Measurements from ENCODE around the gene SERPINH1.

Gene SERPINH1

GRCh38 chr11:75534259-75535069 is 27.6 kb upstream of the SERPINH1 start:
- FAIRE-seq (no peak), DNase-seq (ENCODE audit: insufficient read length) (no peak)
- TF ChIP-seq POLR2AphosphoS5 (IDR thresholded peaks at IDR 0.05; ENCODE audit: low read depth, low read length), result no peak
- no peak for TF ChIP-seq TAF1 (IDR thresholded peaks at IDR 0.05; ENCODE audit: borderline replicate concordance, low read depth, low read length)
- TF ChIP-seq POLR2A (IDR thresholded peaks at IDR 0.05; ENCODE audit: low read depth, low read length), result no peak

GRCh38 chr11:75535071-75535470 is 27.0 kb upstream of the SERPINH1 start:
- no peak for FAIRE-seq
- no peak for DNase-seq (ENCODE audit: insufficient read length)
- no peak for TF ChIP-seq POLR2AphosphoS5 (IDR thresholded peaks at IDR 0.05; ENCODE audit: low read depth, low read length)
- no peak for TF ChIP-seq POLR2A (IDR thresholded peaks at IDR 0.05; ENCODE audit: low read depth, low read length)
- TF ChIP-seq TAF1 (IDR thresholded peaks at IDR 0.05; ENCODE audit: borderline replicate concordance, low read depth, low read length), result no peak

DNA sequence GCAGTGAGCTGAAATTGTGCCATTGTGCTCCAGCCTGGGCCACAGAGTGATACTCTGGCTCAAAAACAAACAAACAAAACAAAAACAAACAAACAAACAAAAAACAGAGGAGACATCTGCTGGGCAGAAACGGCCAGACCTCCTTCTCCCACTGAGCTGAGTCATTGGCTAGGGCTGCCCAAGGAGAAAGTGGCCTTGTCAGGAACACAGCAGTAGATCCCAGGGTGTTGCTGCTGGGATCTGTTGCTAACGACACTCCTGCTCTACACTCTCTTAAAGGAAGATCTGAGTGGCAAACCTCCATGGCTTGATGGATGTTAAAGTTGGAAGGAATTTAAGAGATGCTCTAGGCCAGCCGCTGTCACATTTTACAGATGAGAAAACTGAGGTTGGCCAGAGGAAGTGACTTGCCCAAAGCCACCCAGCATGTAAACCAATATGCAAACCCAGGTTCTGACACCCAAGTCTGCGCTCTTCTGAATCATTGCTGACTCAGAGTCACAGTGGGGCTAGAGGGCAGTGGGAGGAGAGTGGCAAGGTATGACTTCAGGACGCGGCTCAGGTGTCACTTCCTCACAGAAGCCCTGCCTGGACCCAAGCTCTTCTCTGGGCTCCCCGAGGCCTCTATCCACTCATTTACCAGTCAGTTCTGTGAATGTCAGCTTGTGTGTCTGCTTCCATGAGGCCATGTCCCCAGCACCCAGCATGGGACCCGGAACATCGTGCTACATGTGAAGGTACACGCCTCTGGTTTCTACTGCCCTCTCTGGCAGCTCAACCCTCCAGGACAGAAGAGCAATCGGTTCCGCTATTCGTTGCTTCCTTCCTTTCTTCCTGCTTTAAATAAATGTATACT is 25.0 kb upstream of the SERPINH1 start:
- TF ChIP-seq POLR2AphosphoS5 (IDR thresholded peaks at IDR 0.05; ENCODE audit: low read depth, low read length) (no peak), POLR2A (IDR thresholded peaks at IDR 0.05; ENCODE audit: low read depth, low read length) (peak; percentile 37; the same call in 1 of the 2 replicates)
- FAIRE-seq (peak; percentile 90), DNase-seq (ENCODE audit: insufficient read length) (peak; percentile 69)

DNA sequence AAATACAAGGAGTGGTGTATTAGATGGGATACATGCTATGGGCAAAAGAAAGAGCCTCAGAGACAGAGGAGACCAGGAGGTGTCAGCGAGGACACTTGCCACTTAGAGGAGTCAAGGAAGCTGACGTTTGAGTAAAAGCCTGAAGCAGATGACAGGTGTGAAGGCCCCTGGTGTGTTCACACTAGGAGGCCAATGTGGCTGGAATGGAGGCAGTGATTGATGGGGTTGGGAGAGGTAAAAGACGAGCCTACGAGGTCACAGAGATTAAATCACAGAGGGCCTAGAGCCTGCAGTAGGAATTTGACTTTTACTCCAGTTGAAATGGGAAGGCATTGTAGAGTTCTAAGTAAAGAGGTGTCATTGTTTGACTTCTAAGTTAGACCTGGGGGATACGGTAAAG is 24.3 kb upstream of the SERPINH1 start:
- no peak for FAIRE-seq

GRCh38 chr11:75538150-75538942 is 23.7 kb upstream of the SERPINH1 start:
- FAIRE-seq (no peak), DNase-seq (ENCODE audit: insufficient read length) (no peak)
- TF ChIP-seq TAF1 (IDR thresholded peaks at IDR 0.05; ENCODE audit: borderline replicate concordance, low read depth, low read length), result no peak
- TF ChIP-seq POLR2A (IDR thresholded peaks at IDR 0.05; ENCODE audit: low read depth, low read length), result no peak
- no peak for TF ChIP-seq POLR2AphosphoS5 (IDR thresholded peaks at IDR 0.05; ENCODE audit: low read depth, low read length)

More for the DNA sequence above, 24.3 kb upstream of the SERPINH1 start:
- no peak for TF ChIP-seq TAF1 (IDR thresholded peaks at IDR 0.05; ENCODE audit: borderline replicate concordance, low read depth, low read length)
- TF ChIP-seq POLR2A (IDR thresholded peaks at IDR 0.05; ENCODE audit: low read depth, low read length), result no peak
- TF ChIP-seq POLR2AphosphoS5 (IDR thresholded peaks at IDR 0.05; ENCODE audit: low read depth, low read length), result no peak
- no peak for DNase-seq (ENCODE audit: insufficient read length)

DNA sequence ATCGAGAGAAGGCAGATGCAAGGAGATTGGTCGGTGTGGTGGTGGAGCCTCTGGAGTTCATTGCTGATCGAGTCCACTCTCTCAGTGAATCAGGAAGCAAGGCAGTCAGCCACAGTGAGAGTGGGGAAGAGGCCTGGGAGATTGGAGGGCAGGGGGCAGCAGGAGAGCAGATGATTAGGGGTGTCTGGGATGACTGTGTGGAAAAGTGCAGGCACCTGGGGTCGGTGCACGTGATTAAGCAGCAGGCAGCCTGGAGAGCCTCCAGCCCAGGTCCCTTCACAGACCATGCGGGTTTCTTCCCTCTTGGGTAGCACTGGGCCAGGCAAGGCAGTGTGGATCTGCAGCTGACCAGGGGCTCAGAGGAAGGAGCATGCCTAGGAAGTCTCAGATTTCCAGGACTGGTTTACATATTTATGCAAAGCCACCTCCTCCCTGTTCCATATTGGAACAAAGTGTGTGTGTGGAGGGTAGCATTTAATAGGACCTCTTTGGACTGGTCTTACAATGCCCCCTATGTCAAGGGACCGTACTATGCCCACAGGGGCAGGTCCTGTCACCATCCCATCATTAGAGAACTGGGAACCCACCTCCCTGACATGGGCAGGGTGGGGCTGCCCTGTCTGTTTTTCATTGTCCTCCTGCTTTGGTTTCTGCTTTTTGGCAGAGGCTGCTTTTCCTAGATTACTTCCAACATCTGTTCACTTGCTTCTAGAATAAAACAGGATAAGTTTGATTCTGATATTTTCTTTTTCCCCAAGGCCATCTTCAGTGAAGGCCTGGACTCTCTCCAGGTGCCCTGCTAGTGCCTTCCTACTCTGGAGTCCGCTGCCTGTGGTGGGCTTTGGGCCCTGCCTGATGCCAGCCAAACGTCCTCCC is 22.4 kb upstream of the SERPINH1 start:
- no peak for DNase-seq (ENCODE audit: insufficient read length)
- TF ChIP-seq TAF1 (IDR thresholded peaks at IDR 0.05; ENCODE audit: borderline replicate concordance, low read depth, low read length) (no peak), POLR2AphosphoS5 (IDR thresholded peaks at IDR 0.05; ENCODE audit: low read depth, low read length) (no peak), POLR2A (IDR thresholded peaks at IDR 0.05; ENCODE audit: low read depth, low read length) (no peak)
- FAIRE-seq, result no peak

GRCh38 chr11:75541193-75542087 is 20.6 kb upstream of the SERPINH1 start:
- DNase-seq (ENCODE audit: insufficient read length) (no peak), FAIRE-seq (no peak)
- TF ChIP-seq POLR2A (IDR thresholded peaks at IDR 0.05; ENCODE audit: low read depth, low read length), result no peak
- TF ChIP-seq POLR2AphosphoS5 (IDR thresholded peaks at IDR 0.05; ENCODE audit: low read depth, low read length), result no peak
- TF ChIP-seq TAF1 (IDR thresholded peaks at IDR 0.05; ENCODE audit: borderline replicate concordance, low read depth, low read length), result no peak

DNA sequence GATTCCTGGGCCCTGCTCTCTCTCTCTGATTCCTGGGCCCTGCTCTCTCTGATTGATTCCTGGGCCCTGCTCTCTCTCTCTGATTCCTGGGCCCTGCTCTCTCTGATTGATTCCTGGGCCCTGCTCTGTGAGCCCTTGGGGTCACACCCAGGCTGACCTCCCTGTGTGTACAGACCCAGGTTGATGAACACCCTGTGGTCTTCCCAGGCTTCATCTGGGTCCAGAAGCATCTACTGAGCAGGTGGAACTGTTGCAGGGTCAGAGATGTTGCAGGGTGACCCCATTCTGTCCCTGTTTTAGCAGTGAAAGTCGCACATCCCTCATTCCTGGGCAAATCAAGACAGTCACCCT is 20.0 kb upstream of the SERPINH1 start:
- FAIRE-seq (no peak), DNase-seq (ENCODE audit: insufficient read length) (no peak)
- TF ChIP-seq POLR2AphosphoS5 (IDR thresholded peaks at IDR 0.05; ENCODE audit: low read depth, low read length) (no peak), POLR2A (IDR thresholded peaks at IDR 0.05; ENCODE audit: low read depth, low read length) (no peak), TAF1 (IDR thresholded peaks at IDR 0.05; ENCODE audit: borderline replicate concordance, low read depth, low read length) (no peak)

GRCh38 chr11:75543806-75544205 is 18.2 kb upstream of the SERPINH1 start:
- no peak for FAIRE-seq
- TF ChIP-seq TAF1 (IDR thresholded peaks at IDR 0.05; ENCODE audit: borderline replicate concordance, low read depth, low read length), result no peak
- no peak for TF ChIP-seq POLR2A (IDR thresholded peaks at IDR 0.05; ENCODE audit: low read depth, low read length)
- no peak for TF ChIP-seq POLR2AphosphoS5 (IDR thresholded peaks at IDR 0.05; ENCODE audit: low read depth, low read length)
- no peak for DNase-seq (ENCODE audit: insufficient read length)
